Measurements from ENCODE around the gene ADAMTS12. TPM values are rescaled to one million over a fixed set of nuclear protein-coding genes. Genes with fewer than 3 reads are reported as not detected.

The ADAMTS12 gene
- total and polyA plus RNA-seq, 10 of the 15 experiments (the other 5 are each of a cell fraction or from before 2014, with no cell fraction given) = 0.11 to 35.8 (median 20.7) TPM

- TF ChIP-seq RCOR1 (conservative IDR thresholded peaks at IDR 0.05; ENCODE audit: low read depth, low read length) (no peak), HDAC2 (IDR thresholded peaks at IDR 0.05) (no peak)
- Histone ChIP-seq H4K20me1 (ENCODE audit: control insufficient read depth, insufficient read depth) (no peaks in the 10 kb centered on the region), H3K27me3 (replicated peaks in 1 of 2; ENCODE audit: control insufficient read depth in 2 of 2, insufficient read depth in 2 of 2, low read length in 1 of 2) (no peaks in the 10 kb centered on the region), H3K9ac (ENCODE audit: control insufficient read depth, insufficient read depth, low read length) (no peak overlapping the region), H3K36me3 (ENCODE audit: control insufficient read depth in 2 of 2, insufficient read depth in 2 of 2, low read length in 1 of 2) (no peaks in the 10 kb centered on the region), H3K79me2 (ENCODE audit: control insufficient read depth, insufficient read depth, low read length) (no peaks in the 10 kb centered on the region), H3K4me3 (no peak overlapping the region), H3K27ac (ENCODE audit: control insufficient read depth, insufficient read depth) (no peak overlapping the region), H3K4me1 (ENCODE audit: control insufficient read depth, insufficient read depth, low read length) (peaks cover 5% of the 10 kb centered on the region), H2AFZ (ENCODE audit: control insufficient read depth, low read depth, low read length) (no peak overlapping the region), H3K4me2 (ENCODE audit: control insufficient read depth, insufficient read depth) (no peak overlapping the region), H3K9me3 (replicated peaks; ENCODE audit: control insufficient read depth, insufficient read depth, low read length) (peaks cover 2% of the 10 kb centered on the region)
- intact Hi-C loops (cut with micrococcal nuclease; ENCODE audit: unreplicated experiment) (no loop called here), in situ Hi-C loops (cut with MboI) (no loop called here)
- ChIA-PET RAD21 (ENCODE audit: unreplicated experiment) (interaction anchor here (0.8 to 1.2 kb wide), 2 partner anchors 74 to 163 kb away, joined by 3 read pairs; no protein-coding TSS in a partner anchor), CTCF (interaction anchor here (1.2 to 1.6 kb wide), 2 partner anchors 11 to 336 kb away, joined by 3 to 4 read pairs; no protein-coding TSS in a partner anchor), POLR2A (interaction anchor here (1.1 kb wide), 1 partner anchor 18 kb away, joined by 4 read pairs; no protein-coding TSS in a partner anchor), SMC1A (ENCODE audit: uncharacterized antibody, unreplicated experiment) (interaction anchor here (0.9 to 2.1 kb wide), 5 partner anchors 11 to 162 kb away, joined by 3 to 8 read pairs (median 3); no protein-coding TSS in a partner anchor)
- 32% methylated on average over 2 of the region's 2 CpGs for WGBS (ENCODE audit: insufficient coverage, insufficient replicate concordance, low lambda C conversion rate, missing lambda C conversion rate)
- DNase-seq (ENCODE audit: low read depth, low spot score) (no peak), FAIRE-seq (no peak), ATAC-seq (no peak)
- no TSS peak for BruUV-seq (replicated peaks)
These were observed 119.4 kb downstream of the ADAMTS12 start for GRCh38 chr5:33772380-33772897.

GRCh38 chr5:33769968-33770367, 121.8 kb downstream of the ADAMTS12 start:
- no peak overlapping the region for H3K9ac ChIP-seq (ENCODE audit: control insufficient read depth, insufficient read depth, low read length)
- POLR2A ChIA-PET = interaction anchor here (2.2 kb wide), 1 partner anchor 10 kb away, joined by 5 read pairs; no protein-coding TSS in a partner anchor
- no peaks in the 10 kb centered on the region for H3K36me3 ChIP-seq (ENCODE audit: control insufficient read depth in 2 of 2, insufficient read depth in 2 of 2, low read length in 1 of 2)
- H3K4me3 ChIP-seq = no peak overlapping the region
- no TSS peak for BruUV-seq (replicated peaks)
- RAD21 ChIA-PET (ENCODE audit: unreplicated experiment) = no interaction called here
- in situ Hi-C loops (cut with MboI) = no loop called here
- TF ChIP-seq IKZF2 (IDR thresholded peaks at IDR 0.05) = no peak
- no peak for TF ChIP-seq KLF5 (IDR thresholded peaks at IDR 0.05; ENCODE audit: partially characterized antibody)
- no peak for TF ChIP-seq SREBF1 (IDR thresholded peaks at IDR 0.05; ENCODE audit: low read length)
- TF ChIP-seq ZNF622 (IDR thresholded peaks at IDR 0.05) = no peak
- no peak for TF ChIP-seq PKNOX1 (IDR thresholded peaks at IDR 0.05)
- TF ChIP-seq NR2C2 (IDR thresholded peaks at IDR 0.05; ENCODE audit: borderline replicate concordance, control insufficient read depth, insufficient read length, low read depth) = no peak
- no peak for TF ChIP-seq PAX5 (IDR thresholded peaks at IDR 0.05; ENCODE audit: borderline replicate concordance, low read depth, low read length)
- no peak for TF ChIP-seq YBX1 (IDR thresholded peaks at IDR 0.05)
- no peak for TF ChIP-seq ZBTB4 (CRISPR knock-in tag; IDR thresholded peaks at IDR 0.05)
- no peak for TF ChIP-seq ETV6 (conservative IDR thresholded peaks at IDR 0.05 in 1 of 2, IDR thresholded peaks at IDR 0.05 in 1 of 2; ENCODE audit: borderline replicate concordance in 1 of 2, low read depth in 1 of 2)
- FAIRE-seq (no peak), ATAC-seq (no peak), DNase-seq (ENCODE audit: low read depth, low spot score) (no peak)
- H4K20me1 ChIP-seq (ENCODE audit: control insufficient read depth, insufficient read depth) = no peaks in the 10 kb centered on the region
- CTCF ChIA-PET = no interaction called here
- no peak overlapping the region for H3K27ac ChIP-seq (ENCODE audit: control insufficient read depth, insufficient read depth)
- no peak overlapping the region for H2AFZ ChIP-seq (ENCODE audit: control insufficient read depth, low read depth, low read length)
- WGBS (ENCODE audit: insufficient coverage, insufficient replicate concordance, low lambda C conversion rate, missing lambda C conversion rate) = 24% methylated on average over 1 of the region's 1 CpG
- no peaks in the 10 kb centered on the region for H3K27me3 ChIP-seq (replicated peaks in 1 of 2; ENCODE audit: control insufficient read depth in 2 of 2, insufficient read depth in 2 of 2, low read length in 1 of 2)
- H3K4me2 ChIP-seq (ENCODE audit: control insufficient read depth, insufficient read depth) = no peak overlapping the region
- no peaks in the 10 kb centered on the region for H3K79me2 ChIP-seq (ENCODE audit: control insufficient read depth, insufficient read depth, low read length)
- SMC1A ChIA-PET (ENCODE audit: uncharacterized antibody, unreplicated experiment) = interaction anchor here (2.1 kb wide), 1 partner anchor 21 kb away, joined by 7 read pairs; no protein-coding TSS in a partner anchor
- peaks cover 5% of the 10 kb centered on the region for H3K4me1 ChIP-seq (ENCODE audit: control insufficient read depth, insufficient read depth, low read length)
- intact Hi-C loops (cut with micrococcal nuclease; ENCODE audit: unreplicated experiment) = no loop called here
- H3K9me3 ChIP-seq (replicated peaks; ENCODE audit: control insufficient read depth, insufficient read depth, low read length) = no peaks in the 10 kb centered on the region; the same call in 1 of the 3 replicates
